ENCODE data around the gene HNRNPM. TPM values are rescaled to one million over a fixed set of nuclear protein-coding genes. Genes with fewer than 3 reads are reported as not detected.

The HNRNPM gene, protein sequence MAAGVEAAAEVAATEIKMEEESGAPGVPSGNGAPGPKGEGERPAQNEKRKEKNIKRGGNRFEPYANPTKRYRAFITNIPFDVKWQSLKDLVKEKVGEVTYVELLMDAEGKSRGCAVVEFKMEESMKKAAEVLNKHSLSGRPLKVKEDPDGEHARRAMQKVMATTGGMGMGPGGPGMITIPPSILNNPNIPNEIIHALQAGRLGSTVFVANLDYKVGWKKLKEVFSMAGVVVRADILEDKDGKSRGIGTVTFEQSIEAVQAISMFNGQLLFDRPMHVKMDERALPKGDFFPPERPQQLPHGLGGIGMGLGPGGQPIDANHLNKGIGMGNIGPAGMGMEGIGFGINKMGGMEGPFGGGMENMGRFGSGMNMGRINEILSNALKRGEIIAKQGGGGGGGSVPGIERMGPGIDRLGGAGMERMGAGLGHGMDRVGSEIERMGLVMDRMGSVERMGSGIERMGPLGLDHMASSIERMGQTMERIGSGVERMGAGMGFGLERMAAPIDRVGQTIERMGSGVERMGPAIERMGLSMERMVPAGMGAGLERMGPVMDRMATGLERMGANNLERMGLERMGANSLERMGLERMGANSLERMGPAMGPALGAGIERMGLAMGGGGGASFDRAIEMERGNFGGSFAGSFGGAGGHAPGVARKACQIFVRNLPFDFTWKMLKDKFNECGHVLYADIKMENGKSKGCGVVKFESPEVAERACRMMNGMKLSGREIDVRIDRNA
- total RNA-seq: 130 TPM

DNA sequence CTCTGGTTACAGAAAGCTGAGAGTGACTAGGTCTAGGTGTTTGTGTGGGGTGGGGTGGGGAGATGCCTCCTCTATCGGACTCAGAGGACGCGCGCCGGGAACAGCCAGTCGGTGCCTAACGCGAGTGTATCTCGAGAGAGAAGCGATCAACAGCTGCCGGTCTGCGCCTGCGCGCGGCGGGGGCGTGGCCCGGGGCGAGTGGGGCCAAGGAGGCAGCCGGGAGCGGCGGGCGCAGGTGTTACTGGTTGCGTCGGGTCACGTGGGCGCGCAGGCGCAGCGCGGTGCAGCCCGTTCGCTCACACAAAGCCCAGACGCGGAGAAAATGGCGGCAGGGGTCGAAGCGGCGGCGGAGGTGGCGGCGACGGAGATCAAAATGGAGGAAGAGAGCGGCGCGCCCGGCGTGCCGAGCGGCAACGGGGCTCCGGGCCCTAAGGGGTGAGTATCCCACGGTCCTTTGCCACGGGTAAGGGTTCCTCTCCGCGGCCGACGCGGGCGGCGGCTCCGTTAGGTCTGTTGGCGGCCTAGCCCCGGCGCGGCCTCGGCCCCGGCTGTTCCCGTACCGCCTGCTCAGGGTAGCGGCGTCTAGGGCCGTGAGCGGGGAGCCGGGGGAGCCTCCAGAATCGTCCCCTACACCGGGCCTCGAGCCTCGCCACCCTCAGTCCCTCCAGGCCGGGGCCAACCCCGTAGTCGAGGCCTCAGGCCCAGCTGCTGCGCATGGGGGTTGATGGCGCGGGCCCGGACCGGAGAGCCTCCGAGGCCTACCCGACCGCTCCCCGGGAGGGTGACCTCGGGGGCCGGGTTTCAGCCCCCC lies at the start of gene HNRNPM:
TSS of gene HNRNPM (plus strand) at position 299 of the 811 bp plus-strand sequence. CDS start at position 323, 24 bp downstream.

DNA sequence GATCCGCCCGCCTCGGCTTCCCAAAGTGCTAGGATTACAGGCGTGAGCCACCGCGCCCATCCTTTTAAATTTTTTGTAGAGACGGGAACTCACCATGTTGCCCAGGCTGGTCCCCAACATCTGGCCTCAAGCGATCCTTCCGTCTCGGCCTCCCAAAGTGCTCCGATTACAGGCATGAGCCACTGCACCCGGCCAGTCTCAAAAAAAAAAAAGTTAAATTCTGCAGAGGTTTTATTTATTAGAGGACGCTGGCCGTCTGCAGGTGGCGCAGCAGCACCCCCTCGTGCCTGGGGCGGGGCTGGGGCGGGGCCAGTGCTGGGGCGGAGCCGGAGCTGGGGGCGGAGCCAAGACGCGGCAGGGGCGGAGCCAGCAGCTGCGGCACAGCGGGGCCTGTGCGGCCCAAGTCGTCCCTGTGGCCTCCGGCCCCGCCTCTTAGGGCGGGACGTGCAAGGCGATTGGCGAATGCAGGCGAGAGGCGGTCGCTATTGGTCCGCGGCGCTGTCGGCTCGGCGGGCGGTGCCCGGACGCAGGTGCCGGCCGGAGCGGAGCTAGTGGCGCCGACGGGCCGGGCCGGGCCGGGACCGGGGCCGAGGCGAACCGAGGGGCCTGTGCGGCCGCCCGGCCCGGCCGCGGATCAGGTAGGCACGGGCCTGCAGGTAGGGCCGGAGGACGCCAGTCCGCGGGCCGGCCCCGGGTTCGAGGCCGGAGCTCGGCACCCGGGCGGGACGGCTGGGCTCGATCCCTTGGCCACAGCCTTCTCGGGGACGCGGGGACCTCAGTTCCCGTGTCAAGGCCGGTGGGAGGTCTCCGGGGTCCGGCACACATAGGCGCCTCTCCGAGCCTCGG lies 31.8 kb upstream of the HNRNPM start, which contains the start of gene MARCHF2:
TSS of gene MARCHF2 (plus strand) at position 523 of the 846 bp plus-strand sequence. CDS start 8,536 bp downstream, outside the sequence.

DNA sequence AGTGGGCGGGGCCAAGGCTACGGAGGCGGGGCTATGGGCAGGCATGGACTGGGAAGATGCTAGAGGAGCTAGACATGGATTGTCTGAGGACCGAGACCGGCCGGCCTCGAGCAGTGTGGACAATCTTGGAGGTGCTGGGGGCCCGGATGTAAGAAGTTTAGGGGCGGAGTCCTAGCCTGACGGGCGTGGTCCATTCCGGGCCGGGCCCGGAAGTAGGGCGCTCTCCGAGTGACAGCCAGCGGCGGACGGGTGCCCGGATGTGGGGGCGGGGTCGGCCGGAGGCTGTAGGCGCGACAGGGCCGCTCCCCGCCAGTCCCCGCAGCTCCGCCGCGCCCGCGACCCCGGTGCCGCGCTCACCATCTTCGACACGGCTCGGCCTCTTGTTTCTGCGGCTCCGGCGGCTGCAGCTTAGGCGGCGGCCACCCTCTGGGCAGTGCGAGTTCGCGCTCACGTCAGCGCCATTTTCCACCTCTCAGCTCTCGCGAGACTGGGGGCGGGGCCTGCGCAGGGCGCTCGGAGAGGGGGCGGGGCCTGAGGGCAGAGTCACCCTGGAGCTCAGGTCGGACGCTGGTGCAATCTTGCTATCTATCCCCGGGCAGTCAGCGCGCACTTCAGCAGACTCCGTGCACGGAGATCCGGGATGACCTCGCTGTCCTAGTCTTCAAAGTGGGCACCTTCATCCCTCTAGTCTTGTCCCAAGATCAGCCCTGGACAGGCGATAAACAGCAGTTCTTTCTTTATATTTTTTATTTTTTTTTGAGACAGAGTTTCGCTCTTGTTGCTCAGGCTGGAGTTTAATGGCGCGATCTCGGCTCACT lies 69.1 kb downstream of the HNRNPM start, which contains the start of gene ZNF414:
TSS of gene ZNF414 (minus strand) at position 481 of the 818 bp plus-strand sequence. CDS start at position 360, 121 bp downstream.

Other genes with a start within 250 kb of the HNRNPM start
- 76.6 TPM for gene CERS4, start 235.6 kb upstream of the HNRNPM start, total RNA-seq
- 34.3 TPM for gene CD320, start 136.6 kb upstream of the HNRNPM start, total RNA-seq
- gene NDUFA7, start 123.6 kb upstream of the HNRNPM start, total RNA-seq: 11.7 TPM
- 165 TPM for gene RPS28, start 123.5 kb upstream of the HNRNPM start, total RNA-seq
- gene KANK3, start 101.7 kb upstream of the HNRNPM start, total RNA-seq: 10.6 TPM
- 2.4 TPM for gene ANGPTL4, start 80.8 kb upstream of the HNRNPM start, total RNA-seq
- 112 TPM for gene RAB11B, start 54.6 kb upstream of the HNRNPM start, total RNA-seq
- 47.7 TPM for gene MARCHF2, start 31.7 kb upstream of the HNRNPM start, total RNA-seq
- 0.66 TPM for gene PRAM1, start 57.7 kb downstream of the HNRNPM start, total RNA-seq
- gene ZNF414, start 69.2 kb downstream of the HNRNPM start, total RNA-seq: 19.9 TPM
- gene MYO1F, start 132.5 kb downstream of the HNRNPM start, total RNA-seq: 6.7 TPM
- 109 TPM for gene ADAMTS10, start 165.7 kb downstream of the HNRNPM start, total RNA-seq
- gene NFILZ, start 185.7 kb downstream of the HNRNPM start, total RNA-seq: not detected

All from camera-type eye (tissue), 1 donor.